Activated CD4-positive, alpha-beta memory T cell treated with anti-CD3 and anti-CD28 coated beads, Interleukin-2, amount 10 ng/mL, durations not matched to agents 7 days and 5 days (primary cell): ENCODE data around the gene PLXNB3. TPM values are rescaled to one million over a fixed set of nuclear protein-coding genes. Genes with fewer than 3 reads are reported as not detected.
"Not testable (repeated sequence)": the region's sequence is repeated elsewhere in the genome, so short reads cannot be mapped to it uniquely, and the experiment has no call there.

Experiments used
- CTCF ChIA-PET: fragments of 350-600 bp; sonication (Branson Sonifier 250); formaldehyde crosslinking; loops from one replicate; lab custom pipeline; 2021; ENCODE audit warnings: antibody characterized with exemption, inconsistent platforms; lab: Charles Lee
- POLR2A ChIA-PET: fragments of 350-600 bp; sonication (Branson Sonifier 250); formaldehyde crosslinking; loops from one replicate; lab custom pipeline; 2021; ENCODE audit warnings: antibody characterized with exemption; lab: Charles Lee
- DNase-seq: peaks from one replicate; pipeline ENCODE4 v3.0.0-alpha.2; 2020
- H3K27ac Mint-ChIP-seq: one replicate; pipeline ENCODE4 v1.8.0; 2021; ENCODE audit warnings: mild to moderate bottlenecking, mixed read lengths
- H3K27me3 Mint-ChIP-seq: one replicate; pipeline ENCODE4 v1.8.0; 2021; ENCODE audit warnings: mixed read lengths
- H3K36me3 Mint-ChIP-seq: one replicate; pipeline ENCODE4 v1.8.0; 2021; ENCODE audit warnings: low read depth, mixed read lengths
- H3K4me1 Mint-ChIP-seq: one replicate; pipeline ENCODE4 v1.8.0; 2021; ENCODE audit warnings: mixed read lengths
- H3K4me3 Mint-ChIP-seq: one replicate; pipeline ENCODE4 v1.8.0; 2021; ENCODE audit warnings: mild to moderate bottlenecking, mixed read lengths
- H3K9me3 Mint-ChIP-seq: one replicate; pipeline ENCODE4 v1.8.0; 2021; ENCODE audit warnings: mixed read lengths
- total RNA-seq, 2 experiments: library from RNA; stranded (reverse); gene quantifications; one replicate each; pipeline ENCODE4 v1.2.3, GENCODE V29; 2021

The PLXNB3 gene
- total RNA-seq, 2 experiments from 2014 or later, result 0.18 to 0.58 TPM

GRCh38 chrX:153736071-153736820 is 27.8 kb upstream of the PLXNB3 start:
- Mint-ChIP-seq H3K4me1 (peaks cover 49% of the 10 kb centered on the region), H3K27ac (no peak overlapping the region)
- CTCF ChIA-PET, result interaction anchor here (1.9 kb wide), 1 partner anchor 9 kb away, joined by 6 read pairs; no protein-coding TSS in a partner anchor

GRCh38 chrX:153736871-153737441 is 27.1 kb upstream of the PLXNB3 start:
- H3K9me3 Mint-ChIP-seq, result no peaks in the 10 kb centered on the region
- POLR2A ChIA-PET, result interaction anchor here (0.9 to 1.1 kb wide), 2 partner anchors 188 to 234 kb away, joined by 3 to 5 read pairs; partner anchors contain the start of gene HCFC1
- DNase-seq, result no peak
- H3K27me3 Mint-ChIP-seq, result no peaks in the 10 kb centered on the region
- H3K27ac Mint-ChIP-seq, result no peak overlapping the region
- H3K36me3 Mint-ChIP-seq, result peaks cover 27% of the 10 kb centered on the region
- CTCF ChIA-PET, result no interaction called here
- peaks cover 43% of the 10 kb centered on the region for H3K4me1 Mint-ChIP-seq
- H3K4me3 Mint-ChIP-seq, result no peak overlapping the region

More at GRCh38 chrX:153736071-153736820, 27.8 kb upstream of the PLXNB3 start:
- no peaks in the 10 kb centered on the region for H3K9me3 Mint-ChIP-seq
- H3K36me3 Mint-ChIP-seq, result peaks cover 34% of the 10 kb centered on the region
- no peaks in the 10 kb centered on the region for H3K27me3 Mint-ChIP-seq
- DNase-seq, result no peak
- POLR2A ChIA-PET, result interaction anchor here (0.9 to 1.1 kb wide), 2 partner anchors 189 to 235 kb away, joined by 3 to 5 read pairs; partner anchors contain the start of gene HCFC1
- no peak overlapping the region for H3K4me3 Mint-ChIP-seq

- Mint-ChIP-seq H3K4me1 (peaks cover 40% of the 10 kb centered on the region), H3K27ac (no peak overlapping the region), H3K27me3 (no peaks in the 10 kb centered on the region), H3K4me3 (no peak overlapping the region), H3K9me3 (no peaks in the 10 kb centered on the region), H3K36me3 (peaks cover 21% of the 10 kb centered on the region)
- ChIA-PET POLR2A (interaction anchor here (1.0 kb wide), 1 partner anchor 10 kb away, joined by 4 read pairs; no protein-coding TSS in a partner anchor), CTCF (no interaction called here)
- no peak for DNase-seq
Observed at GRCh38 chrX:153738056-153738605, 25.9 kb upstream of the PLXNB3 start.

DNA sequence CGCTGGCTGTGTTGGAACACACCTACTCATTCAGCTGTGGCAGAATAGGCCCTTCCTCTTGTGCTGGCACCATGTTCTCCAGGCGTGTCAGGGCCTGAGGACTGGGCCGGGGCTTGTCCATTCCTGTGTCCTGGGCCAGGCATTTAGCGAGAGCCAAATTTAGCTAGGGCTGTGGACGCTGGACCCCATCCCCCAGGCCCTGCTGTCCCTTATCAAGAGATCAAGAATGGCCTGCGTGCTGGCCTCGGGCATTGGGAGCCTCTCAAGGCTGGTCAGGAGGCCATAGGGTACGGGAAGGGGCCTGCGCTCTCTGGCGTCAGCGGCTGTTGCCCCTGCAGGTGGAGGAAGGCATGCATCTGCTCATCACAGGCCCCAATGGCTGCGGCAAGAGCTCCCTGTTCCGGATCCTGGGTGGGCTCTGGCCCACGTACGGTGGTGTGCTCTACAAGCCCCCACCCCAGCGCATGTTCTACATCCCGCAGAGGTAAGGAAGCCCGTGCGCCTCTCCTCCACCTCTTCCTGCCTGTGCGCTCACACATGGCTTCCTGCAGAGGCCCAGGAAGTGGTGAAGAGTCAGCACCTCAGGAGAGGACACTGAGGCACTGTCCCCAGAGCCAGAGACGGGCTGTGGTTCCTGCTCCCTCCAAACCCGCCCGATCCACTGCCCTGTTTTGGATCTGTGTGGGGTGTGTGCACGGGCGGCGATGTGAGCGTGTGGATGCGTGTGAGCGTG is 24.1 kb upstream of the PLXNB3 start:
- Mint-ChIP-seq H3K36me3 (peaks cover 13% of the 10 kb centered on the region), H3K4me3 (peak overlapping the region; percentile 61), H3K9me3 (no peaks in the 10 kb centered on the region), H3K27ac (peak overlapping the region; percentile 75), H3K27me3 (peaks cover 4% of the 10 kb centered on the region), H3K4me1 (peaks cover 37% of the 10 kb centered on the region)
- ChIA-PET CTCF (no interaction called here), POLR2A (interaction anchor here (0.6 to 1.6 kb wide), 3 partner anchors 9 to 54 kb away, joined by 3 to 5 read pairs (median 3); partner anchors contain the start of genes IDH3G and SSR4)
- peak; percentile 56 for DNase-seq

DNA sequence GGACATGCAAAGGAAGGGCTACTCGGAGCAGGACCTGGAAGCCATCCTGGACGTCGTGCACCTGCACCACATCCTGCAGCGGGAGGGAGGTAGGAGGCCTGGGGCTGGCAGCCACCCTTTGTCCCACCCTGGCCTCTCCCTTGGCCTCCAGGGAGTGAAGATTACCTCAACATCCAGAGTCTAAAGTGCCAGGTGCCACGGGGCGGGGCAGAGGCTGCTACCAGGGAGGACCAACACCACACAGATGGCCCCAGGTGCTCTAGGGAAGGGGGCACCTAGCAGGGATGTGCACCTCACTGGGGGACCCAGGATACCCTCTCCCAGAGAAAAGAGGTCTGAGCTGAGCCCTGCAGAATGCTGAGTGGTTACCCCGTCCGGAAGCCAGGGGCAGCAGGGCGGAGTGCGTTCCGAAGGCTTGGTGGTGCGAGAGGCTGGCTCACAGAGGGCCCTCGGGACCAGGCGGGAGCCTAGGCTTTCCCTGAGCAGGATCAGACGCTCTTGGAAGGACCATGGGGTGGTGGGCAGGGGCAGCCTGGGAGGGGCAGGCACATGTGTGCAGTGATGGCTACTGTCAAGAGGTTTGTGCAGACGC is 23.3 kb upstream of the PLXNB3 start:
- no peak for DNase-seq
- Mint-ChIP-seq H3K27ac (peak overlapping the region; percentile 75), H3K9me3 (no peaks in the 10 kb centered on the region), H3K27me3 (peaks cover 7% of the 10 kb centered on the region), H3K4me1 (peaks cover 29% of the 10 kb centered on the region), H3K4me3 (peak overlapping the region; percentile 61), H3K36me3 (peaks cover 5% of the 10 kb centered on the region)
- CTCF ChIA-PET, result no interaction called here
- POLR2A ChIA-PET, result interaction anchor here (1.0 to 1.6 kb wide), 2 partner anchors 10 to 53 kb away, joined by 3 to 5 read pairs; partner anchors contain the start of genes IDH3G and SSR4

GRCh38 chrX:153741446-153741845 is 22.6 kb upstream of the PLXNB3 start:
- CTCF ChIA-PET, result no interaction called here
- Mint-ChIP-seq H3K36me3 (peaks cover 5% of the 10 kb centered on the region), H3K4me3 (no peak overlapping the region)

DNA sequence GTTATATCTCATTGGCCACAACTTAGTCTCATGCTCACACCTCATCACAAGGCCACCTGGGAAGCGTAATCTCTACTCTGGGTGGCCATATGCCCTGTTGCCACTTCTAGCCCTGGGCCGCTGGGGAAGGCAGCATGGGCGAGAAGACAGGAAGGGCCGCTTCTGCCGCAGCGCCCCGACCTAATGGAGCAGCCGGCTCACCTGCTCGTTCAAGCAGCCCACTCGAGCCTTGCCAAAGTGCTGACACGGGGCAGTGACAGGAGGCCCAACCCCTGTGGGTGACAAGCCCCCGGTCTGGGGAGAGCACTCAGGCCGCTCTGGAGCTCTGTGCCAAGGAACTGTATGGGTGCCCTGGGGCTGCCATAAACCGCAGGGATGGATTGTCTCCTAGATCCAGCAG is 21.9 kb upstream of the PLXNB3 start:
- Mint-ChIP-seq H3K27me3 (peaks cover 10% of the 10 kb centered on the region), H3K4me1 (peaks cover 25% of the 10 kb centered on the region)
- H3K27ac Mint-ChIP-seq, H3K9me3 Mint-ChIP-seq, H3K4me3 Mint-ChIP-seq, POLR2A ChIA-PET, CTCF ChIA-PET, H3K36me3 Mint-ChIP-seq, DNase-seq: not testable (repeated sequence)

More at GRCh38 chrX:153741446-153741845, 22.6 kb upstream of the PLXNB3 start:
- H3K27ac Mint-ChIP-seq, result no peak overlapping the region
- POLR2A ChIA-PET, result no interaction called here
- H3K4me1 Mint-ChIP-seq, result peaks cover 27% of the 10 kb centered on the region
- no peaks in the 10 kb centered on the region for H3K9me3 Mint-ChIP-seq
- DNase-seq, result no peak
- peaks cover 10% of the 10 kb centered on the region for H3K27me3 Mint-ChIP-seq

GRCh38 chrX:153742796-153743467 is 21.1 kb upstream of the PLXNB3 start:
- Mint-ChIP-seq H3K27me3 (peaks cover 10% of the 10 kb centered on the region), H3K4me1 (peaks cover 25% of the 10 kb centered on the region)
- H3K36me3 Mint-ChIP-seq, H3K9me3 Mint-ChIP-seq, H3K27ac Mint-ChIP-seq, DNase-seq, POLR2A ChIA-PET, H3K4me3 Mint-ChIP-seq, CTCF ChIA-PET: not testable (repeated sequence)

DNA sequence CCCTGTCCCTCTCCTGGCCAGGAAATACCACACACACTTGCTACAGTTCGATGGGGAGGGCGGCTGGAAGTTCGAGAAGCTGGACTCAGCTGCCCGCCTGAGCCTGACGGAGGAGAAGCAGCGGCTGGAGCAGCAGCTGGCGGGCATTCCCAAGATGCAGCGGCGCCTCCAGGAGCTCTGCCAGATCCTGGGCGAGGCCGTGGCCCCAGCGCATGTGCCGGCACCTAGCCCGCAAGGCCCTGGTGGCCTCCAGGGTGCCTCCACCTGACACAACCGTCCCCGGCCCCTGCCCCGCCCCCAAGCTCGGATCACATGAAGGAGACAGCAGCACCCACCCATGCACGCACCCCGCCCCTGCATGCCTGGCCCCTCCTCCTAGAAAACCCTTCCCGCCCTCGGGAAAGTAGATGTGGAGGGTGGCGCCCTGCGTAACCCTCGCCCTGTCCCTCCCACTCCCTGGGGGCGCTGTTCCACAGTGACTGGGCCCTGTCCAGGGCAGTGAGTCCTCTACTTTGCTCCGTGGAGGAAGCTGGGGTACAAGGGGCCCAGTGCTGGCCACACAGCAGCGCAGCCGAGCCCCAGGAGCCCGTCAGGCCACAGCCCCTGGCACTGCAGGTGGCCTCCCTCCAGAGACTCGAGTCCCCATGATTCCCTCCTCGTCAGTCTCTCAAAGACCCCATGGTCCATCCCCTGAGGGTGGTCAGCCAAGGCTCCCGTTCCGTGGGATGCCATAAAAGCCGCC is 20.4 kb upstream of the PLXNB3 start:
- not testable (repeated sequence) for H3K36me3 Mint-ChIP-seq

GRCh38 chrX:153744210-153745066 is 19.6 kb upstream of the PLXNB3 start:
- no peak overlapping the region for H3K27ac Mint-ChIP-seq
- ChIA-PET POLR2A (no interaction called here), CTCF (no interaction called here)
- peaks cover 20% of the 10 kb centered on the region for H3K4me1 Mint-ChIP-seq
- no peaks in the 10 kb centered on the region for H3K9me3 Mint-ChIP-seq
- H3K4me3 Mint-ChIP-seq, result no peak overlapping the region
- H3K36me3 Mint-ChIP-seq, result peaks cover 3% of the 10 kb centered on the region
- DNase-seq, result no peak
- peaks cover 13% of the 10 kb centered on the region for H3K27me3 Mint-ChIP-seq

More for the DNA sequence above, 20.4 kb upstream of the PLXNB3 start:
- H3K4me3 Mint-ChIP-seq, H3K9me3 Mint-ChIP-seq, DNase-seq, H3K27ac Mint-ChIP-seq, POLR2A ChIA-PET, CTCF ChIA-PET: not testable (repeated sequence)
- Mint-ChIP-seq H3K27me3 (peaks cover 10% of the 10 kb centered on the region), H3K4me1 (peaks cover 25% of the 10 kb centered on the region)

- H3K9me3 Mint-ChIP-seq, H3K36me3 Mint-ChIP-seq, POLR2A ChIA-PET, CTCF ChIA-PET, DNase-seq, H3K27ac Mint-ChIP-seq, H3K4me3 Mint-ChIP-seq: not testable (repeated sequence)
- peaks cover 17% of the 10 kb centered on the region for H3K27me3 Mint-ChIP-seq
- H3K4me1 Mint-ChIP-seq, result peaks cover 14% of the 10 kb centered on the region
Observed at GRCh38 chrX:153745067-153745433, 19.0 kb upstream of the PLXNB3 start.
